ENCODE results near the gene SHH.
A peak's percentile ranks its signal among the peaks of the same experiment; 100 is the strongest.

Gene SHH

GRCh38 chr7:155815332-155816191 lies 3.3 kb upstream of the SHH start:
- Histone ChIP-seq H3K4me3 (ENCODE audit: low read length) (no peak overlapping the region), H3K9me2 (replicated peaks; ENCODE audit: control insufficient read depth, low read length) (no peaks in the 10 kb centered on the region), H3K4me1 (ENCODE audit: control insufficient read depth, low read length) (peaks cover 5% of the 10 kb centered on the region), H3K4me2 (ENCODE audit: low read length) (no peak overlapping the region; the same call in 1 of the 2 replicates), H3F3A (ENCODE audit: control insufficient read depth, insufficient read depth) (no peaks in the 10 kb centered on the region), H3K79me2 (ENCODE audit: control insufficient read depth, low read length) (no peaks in the 10 kb centered on the region), H3K36me3 (ENCODE audit: control insufficient read depth, low read length) (no peaks in the 10 kb centered on the region), H3K27ac (ENCODE audit: low read depth, low read length) (no peak overlapping the region), H3K9me3 (ENCODE audit: control insufficient read depth, insufficient read depth, low read length) (peaks cover 9% of the 10 kb centered on the region; the same call in 1 of the 2 replicates), H4K20me1 (ENCODE audit: control insufficient read depth, insufficient read depth, low read depth, low read length) (no peaks in the 10 kb centered on the region; the same call in 1 of the 2 replicates), H3K27me3 (ENCODE audit: control insufficient read depth, low read length) (peaks cover 36% of the 10 kb centered on the region)
- no peak for TF ChIP-seq EZH2phosphoT487 (IDR thresholded peaks at IDR 0.05; ENCODE audit: borderline replicate concordance, low read length)
- TF ChIP-seq, protein P1, sequence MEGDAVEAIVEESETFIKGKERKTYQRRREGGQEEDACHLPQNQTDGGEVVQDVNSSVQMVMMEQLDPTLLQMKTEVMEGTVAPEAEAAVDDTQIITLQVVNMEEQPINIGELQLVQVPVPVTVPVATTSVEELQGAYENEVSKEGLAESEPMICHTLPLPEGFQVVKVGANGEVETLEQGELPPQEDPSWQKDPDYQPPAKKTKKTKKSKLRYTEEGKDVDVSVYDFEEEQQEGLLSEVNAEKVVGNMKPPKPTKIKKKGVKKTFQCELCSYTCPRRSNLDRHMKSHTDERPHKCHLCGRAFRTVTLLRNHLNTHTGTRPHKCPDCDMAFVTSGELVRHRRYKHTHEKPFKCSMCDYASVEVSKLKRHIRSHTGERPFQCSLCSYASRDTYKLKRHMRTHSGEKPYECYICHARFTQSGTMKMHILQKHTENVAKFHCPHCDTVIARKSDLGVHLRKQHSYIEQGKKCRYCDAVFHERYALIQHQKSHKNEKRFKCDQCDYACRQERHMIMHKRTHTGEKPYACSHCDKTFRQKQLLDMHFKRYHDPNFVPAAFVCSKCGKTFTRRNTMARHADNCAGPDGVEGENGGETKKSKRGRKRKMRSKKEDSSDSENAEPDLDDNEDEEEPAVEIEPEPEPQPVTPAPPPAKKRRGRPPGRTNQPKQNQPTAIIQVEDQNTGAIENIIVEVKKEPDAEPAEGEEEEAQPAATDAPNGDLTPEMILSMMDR (IDR thresholded peaks at IDR 0.05; ENCODE audit: low read depth, low read length, poor library complexity, severe bottlenecking): peak; percentile 78

DNA sequence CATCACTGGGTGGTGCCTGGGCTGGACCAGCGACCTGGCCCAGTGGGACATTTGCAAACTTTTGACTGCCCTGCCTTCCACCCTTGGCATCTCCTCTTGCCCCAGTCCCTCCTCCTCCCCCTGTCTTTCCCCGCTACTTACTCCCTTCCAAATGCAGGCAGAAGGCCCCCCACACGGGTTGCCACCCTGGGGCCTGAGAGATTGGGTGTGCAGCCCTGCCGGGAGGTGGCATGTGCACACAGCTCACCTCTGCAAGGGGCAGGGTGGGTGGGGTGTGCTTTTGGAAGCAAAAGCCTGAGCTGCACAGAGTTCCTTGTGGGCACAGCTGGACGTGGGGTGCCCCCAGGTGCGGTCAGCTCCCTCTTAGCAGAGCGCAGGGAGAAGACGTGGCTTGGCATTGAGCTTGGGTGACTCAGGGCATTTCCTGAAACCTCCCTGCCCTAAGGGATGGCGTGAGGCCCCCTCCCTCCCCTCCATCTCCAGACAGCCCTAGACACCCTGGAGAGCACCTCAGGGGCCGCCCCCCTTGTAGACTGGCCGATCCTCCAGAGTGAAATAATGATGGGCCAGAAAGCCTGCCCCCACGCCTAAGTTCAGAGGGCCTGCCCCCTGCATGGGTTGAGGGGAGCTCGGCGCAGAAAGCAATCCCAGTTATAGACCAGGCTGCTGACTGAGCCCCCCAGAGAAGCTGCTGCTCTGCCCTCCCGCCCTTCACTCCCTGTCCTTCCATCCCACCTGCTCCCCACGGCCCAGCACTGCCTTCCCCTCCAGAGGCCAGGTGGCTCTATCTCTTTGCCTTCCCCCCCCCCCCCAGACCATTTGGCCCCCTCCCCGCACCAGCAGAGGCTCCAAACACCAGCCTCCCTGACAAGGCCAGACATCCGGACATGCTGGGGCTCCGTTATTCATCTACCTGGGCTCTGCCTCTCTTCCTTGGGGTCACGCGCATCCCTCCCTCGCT lies 2.3 kb upstream of the SHH start:
- Histone ChIP-seq H3K9me2 (replicated peaks; ENCODE audit: control insufficient read depth, low read length) (no peaks in the 10 kb centered on the region), H3K27ac (ENCODE audit: low read depth, low read length) (no peak overlapping the region), H3K79me2 (ENCODE audit: control insufficient read depth, low read length) (no peaks in the 10 kb centered on the region), H4K20me1 (ENCODE audit: control insufficient read depth, insufficient read depth, low read depth, low read length) (no peaks in the 10 kb centered on the region; the same call in 1 of the 2 replicates), H3K4me1 (ENCODE audit: control insufficient read depth, low read length) (peaks cover 5% of the 10 kb centered on the region), H3K4me3 (ENCODE audit: low read length) (no peak overlapping the region), H3K9me3 (ENCODE audit: control insufficient read depth, insufficient read depth, low read length) (peaks cover 9% of the 10 kb centered on the region; the same call in 1 of the 2 replicates), H3K27me3 (ENCODE audit: control insufficient read depth, low read length) (peaks cover 43% of the 10 kb centered on the region), H3K4me2 (ENCODE audit: low read length) (no peak overlapping the region), H3F3A (ENCODE audit: control insufficient read depth, insufficient read depth) (no peaks in the 10 kb centered on the region), H3K36me3 (ENCODE audit: control insufficient read depth, low read length) (no peaks in the 10 kb centered on the region)
- TF ChIP-seq, protein P1 (IDR thresholded peaks at IDR 0.05; ENCODE audit: low read depth, low read length, poor library complexity, severe bottlenecking): no peak
- TF ChIP-seq EZH2phosphoT487 (IDR thresholded peaks at IDR 0.05; ENCODE audit: borderline replicate concordance, low read length): no peak

DNA sequence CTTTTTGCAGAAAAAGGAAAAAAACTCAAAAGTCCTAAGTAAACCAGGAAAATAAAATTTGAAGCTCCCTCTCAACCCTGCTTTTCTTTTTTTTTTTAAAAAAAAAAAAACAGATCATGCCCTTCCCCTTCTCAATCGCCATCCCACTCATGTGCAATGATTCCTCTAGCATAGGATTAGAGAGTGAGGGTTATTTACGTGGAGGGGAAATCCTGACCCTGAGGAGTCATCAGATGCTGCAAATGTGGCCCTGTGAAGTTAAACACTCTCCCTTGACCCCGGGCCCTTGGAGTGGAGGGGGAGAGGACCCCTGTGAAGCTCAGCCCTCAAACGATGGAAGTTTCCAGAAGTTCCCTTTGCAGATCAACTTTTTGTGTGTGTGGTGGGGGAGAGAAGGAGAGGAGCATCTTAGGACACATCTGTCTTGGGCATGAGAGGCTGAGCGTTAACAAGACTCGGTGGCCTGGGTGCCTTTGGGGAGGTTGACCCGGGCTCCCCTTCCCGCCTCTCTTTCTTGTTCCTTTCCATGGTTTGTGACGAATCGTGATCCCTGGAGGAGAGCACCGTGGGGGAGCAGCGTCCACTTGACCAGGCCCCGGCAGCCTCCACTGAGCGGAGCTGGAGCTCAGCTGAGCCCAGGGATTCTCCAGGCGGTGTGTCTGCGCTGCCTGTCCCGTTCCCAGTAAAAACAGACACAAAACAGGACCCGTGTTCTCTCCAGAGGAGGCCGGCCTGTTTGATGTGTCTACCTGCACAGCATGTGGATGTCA lies 1.5 kb upstream of the SHH start:
- Histone ChIP-seq H3K9me3 (ENCODE audit: control insufficient read depth, insufficient read depth, low read length) (peaks cover 9% of the 10 kb centered on the region; the same call in 1 of the 2 replicates), H3K9me2 (replicated peaks; ENCODE audit: control insufficient read depth, low read length) (no peaks in the 10 kb centered on the region), H3K4me2 (ENCODE audit: low read length) (no peak overlapping the region), H3K4me3 (ENCODE audit: low read length) (no peak overlapping the region), H3K27me3 (ENCODE audit: control insufficient read depth, low read length) (peaks cover 50% of the 10 kb centered on the region), H4K20me1 (ENCODE audit: control insufficient read depth, insufficient read depth, low read depth, low read length) (no peaks in the 10 kb centered on the region; the same call in 1 of the 2 replicates), H3F3A (ENCODE audit: control insufficient read depth, insufficient read depth) (no peaks in the 10 kb centered on the region), H3K27ac (ENCODE audit: low read depth, low read length) (no peak overlapping the region), H3K36me3 (ENCODE audit: control insufficient read depth, low read length) (no peaks in the 10 kb centered on the region), H3K4me1 (ENCODE audit: control insufficient read depth, low read length) (peaks cover 5% of the 10 kb centered on the region), H3K79me2 (ENCODE audit: control insufficient read depth, low read length) (no peaks in the 10 kb centered on the region)
- TF ChIP-seq, protein P1 (IDR thresholded peaks at IDR 0.05; ENCODE audit: low read depth, low read length, poor library complexity, severe bottlenecking): no peak
- TF ChIP-seq EZH2phosphoT487 (IDR thresholded peaks at IDR 0.05; ENCODE audit: borderline replicate concordance, low read length): no peak
